Lower lobe of right lung (tissue), 2 donors: ENCODE results near the gene CA9. TPM values are rescaled to one million over a fixed set of nuclear protein-coding genes. Genes with fewer than 3 reads are reported as not detected.

Experiments
- ATAC-seq, 2 donors: fragments of 200-7000 bp; cut with Tn5 transposase; one replicate each; pipeline ENCODE4 v1.9.1; 2020 to 2022; ENCODE audit warnings: mild to moderate bottlenecking in 2 of 2, moderate library complexity in 2 of 2
- DNase-seq: peaks from one replicate; pipeline ENCODE4 v3.0.0-alpha.2; 2020
- H3K27ac ChIP-seq: fragments of 200-600 bp; one replicate; pipeline ENCODE4 v1.8.0; 2022
- H3K27me3 ChIP-seq: fragments of 200-600 bp; one replicate; pipeline ENCODE4 v1.8.0; 2022; ENCODE audit warnings: low read depth
- H3K36me3 ChIP-seq: fragments of 200-600 bp; one replicate; pipeline ENCODE4 v1.8.0; 2022; ENCODE audit warnings: mild to moderate bottlenecking
- H3K4me1 ChIP-seq: fragments of 200-600 bp; one replicate; pipeline ENCODE4 v1.8.0; 2022
- H3K4me3 ChIP-seq: fragments of 200-600 bp; one replicate; pipeline ENCODE4 v1.8.0; 2022; ENCODE audit warnings: mild to moderate bottlenecking
- H3K9me3 ChIP-seq: fragments of 200-600 bp; one replicate; pipeline ENCODE4 v1.8.0; 2022
- intact Hi-C: fragments of 100-400 bp; cut with DNase I; formaldehyde crosslinking; loops from one replicate; pipeline ENCODE4 v1.11.0; 2022
- total RNA-seq: library from RNA; stranded (reverse); fragmentation: NEBNext Ultra II Directional; extraction: Animal tissue kit (Norgen Biotek cat#: 25700); gene quantifications from one replicate; pipeline ENCODE4 v1.2.1, GENCODE V29; 2021
- TF ChIP-seq, protein P1 (sequence below): fragments of 200-600 bp; IDR thresholded peaks from one replicate; pipeline ENCODE4 v1.8.0; 2022; ENCODE audit warnings: antibody characterized with exemption, mild to moderate bottlenecking
- donor health status: DM: no; HTN: yes; CAD: no; lungs with severe emphysema.

Gene CA9
- total RNA-seq, 1 donor from 2014 or later = not detected

DNA sequence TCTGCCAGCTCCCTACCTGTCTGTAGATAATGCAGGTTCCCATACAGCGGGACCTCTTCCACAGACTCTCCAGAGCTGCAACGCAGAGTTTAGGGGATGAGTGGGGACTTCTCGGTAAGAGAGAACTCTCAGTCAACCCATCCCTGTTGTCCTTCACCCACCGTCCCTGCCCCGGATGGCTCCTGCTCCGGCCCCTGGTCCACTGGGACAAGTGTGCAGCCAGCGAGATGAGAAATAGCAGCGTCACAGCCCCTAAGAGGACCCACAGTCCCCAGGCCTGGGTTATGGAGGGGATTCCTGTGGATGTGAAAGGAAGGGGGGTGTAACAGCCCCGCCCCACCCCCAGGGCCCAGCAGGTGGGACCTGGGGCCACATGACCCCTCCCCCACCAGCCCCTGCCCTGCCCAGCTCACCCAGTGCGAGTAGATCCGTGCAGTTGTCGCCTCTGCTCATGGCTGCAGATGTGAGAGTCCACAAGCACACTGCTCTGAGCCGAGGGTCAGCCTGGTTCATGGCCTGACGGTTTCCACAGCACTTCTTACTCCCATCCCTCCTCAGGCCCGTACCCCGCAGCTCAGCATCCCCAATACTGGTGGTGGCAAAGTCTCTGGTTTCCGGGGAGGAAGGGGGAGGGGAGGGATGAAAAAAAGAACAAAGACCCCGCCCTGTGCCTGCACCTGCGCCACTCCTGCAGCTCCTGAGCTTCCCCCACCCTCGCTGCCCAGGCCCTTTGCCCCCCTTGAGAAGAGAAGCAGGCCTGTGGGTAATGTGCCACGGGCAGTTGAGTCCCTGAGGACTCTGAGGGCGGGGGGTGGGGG is 23.2 kb upstream of the CA9 start, which contains the start of gene SIT1:
SIT1 (minus strand) TSS at position 591 of the 818 bp plus-strand sequence; CDS start at position 513, 78 bp downstream.
- TF ChIP-seq, protein P1, sequence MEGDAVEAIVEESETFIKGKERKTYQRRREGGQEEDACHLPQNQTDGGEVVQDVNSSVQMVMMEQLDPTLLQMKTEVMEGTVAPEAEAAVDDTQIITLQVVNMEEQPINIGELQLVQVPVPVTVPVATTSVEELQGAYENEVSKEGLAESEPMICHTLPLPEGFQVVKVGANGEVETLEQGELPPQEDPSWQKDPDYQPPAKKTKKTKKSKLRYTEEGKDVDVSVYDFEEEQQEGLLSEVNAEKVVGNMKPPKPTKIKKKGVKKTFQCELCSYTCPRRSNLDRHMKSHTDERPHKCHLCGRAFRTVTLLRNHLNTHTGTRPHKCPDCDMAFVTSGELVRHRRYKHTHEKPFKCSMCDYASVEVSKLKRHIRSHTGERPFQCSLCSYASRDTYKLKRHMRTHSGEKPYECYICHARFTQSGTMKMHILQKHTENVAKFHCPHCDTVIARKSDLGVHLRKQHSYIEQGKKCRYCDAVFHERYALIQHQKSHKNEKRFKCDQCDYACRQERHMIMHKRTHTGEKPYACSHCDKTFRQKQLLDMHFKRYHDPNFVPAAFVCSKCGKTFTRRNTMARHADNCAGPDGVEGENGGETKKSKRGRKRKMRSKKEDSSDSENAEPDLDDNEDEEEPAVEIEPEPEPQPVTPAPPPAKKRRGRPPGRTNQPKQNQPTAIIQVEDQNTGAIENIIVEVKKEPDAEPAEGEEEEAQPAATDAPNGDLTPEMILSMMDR = no peak
- peak within 1 kb of the TSS; percentile 34 for H3K4me3 ChIP-seq
- no peaks in the 10 kb centered on the region for H3K36me3 ChIP-seq
- H3K9me3 ChIP-seq = no peaks in the 10 kb centered on the region
- intact Hi-C loops = no loop called here
- H3K27ac ChIP-seq = peak within 1 kb of the TSS; percentile 49
- ATAC-seq = no peak
- peaks cover 42% of the 10 kb centered on the region for H3K4me1 ChIP-seq
- H3K27me3 ChIP-seq = no peaks in the 10 kb centered on the region
- no peak for DNase-seq

DNA sequence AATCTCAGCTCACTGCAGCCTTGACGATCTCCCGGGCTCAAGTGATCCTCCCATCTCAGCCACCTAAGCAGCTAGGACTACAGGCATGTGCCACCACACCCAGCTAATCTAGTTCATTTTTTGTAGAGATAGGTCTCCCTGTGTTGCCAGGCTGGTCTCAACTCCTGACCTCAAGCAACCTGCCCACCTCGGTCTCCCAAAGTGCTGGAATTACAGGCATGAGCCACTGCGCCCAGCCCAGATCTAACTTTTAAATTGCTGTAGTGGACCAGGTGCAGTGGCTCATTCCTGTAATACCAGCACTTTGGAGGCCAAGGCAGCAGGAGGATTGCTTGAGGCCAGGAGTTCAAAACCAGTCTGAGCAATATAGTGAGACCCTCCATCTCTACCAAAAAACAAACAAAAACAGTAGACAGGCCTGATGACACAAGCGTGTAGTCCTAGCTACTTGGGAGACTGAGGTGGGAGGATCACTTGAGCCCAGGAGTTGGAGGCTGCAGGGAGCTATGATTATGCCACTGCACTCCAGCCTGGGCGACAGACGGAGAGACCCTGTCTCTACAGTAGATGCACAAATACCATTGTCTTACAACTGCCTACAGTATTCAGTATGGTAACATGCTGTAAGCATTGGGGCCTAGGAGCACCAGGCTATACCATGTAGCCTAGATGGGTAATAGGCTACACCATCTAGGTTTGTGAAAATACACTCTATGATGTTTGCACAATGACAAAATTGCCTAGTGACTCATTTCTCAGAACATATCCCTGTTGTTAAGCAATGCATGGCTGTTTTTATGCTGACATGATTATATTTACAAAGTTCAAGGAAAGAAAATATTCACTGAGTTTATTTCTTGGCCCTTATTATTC is 21.5 kb upstream of the CA9 start:
- Histone ChIP-seq H3K27me3 (no peaks in the 10 kb centered on the region), H3K4me1 (peaks cover 38% of the 10 kb centered on the region), H3K27ac (peak overlapping the region; percentile 77), H3K9me3 (no peaks in the 10 kb centered on the region), H3K4me3 (no peak overlapping the region), H3K36me3 (no peaks in the 10 kb centered on the region)
- peak; percentile 46 to 48 for ATAC-seq
- intact Hi-C loops = no loop called here
- TF ChIP-seq, protein P1 = no peak
- no peak for DNase-seq

DNA sequence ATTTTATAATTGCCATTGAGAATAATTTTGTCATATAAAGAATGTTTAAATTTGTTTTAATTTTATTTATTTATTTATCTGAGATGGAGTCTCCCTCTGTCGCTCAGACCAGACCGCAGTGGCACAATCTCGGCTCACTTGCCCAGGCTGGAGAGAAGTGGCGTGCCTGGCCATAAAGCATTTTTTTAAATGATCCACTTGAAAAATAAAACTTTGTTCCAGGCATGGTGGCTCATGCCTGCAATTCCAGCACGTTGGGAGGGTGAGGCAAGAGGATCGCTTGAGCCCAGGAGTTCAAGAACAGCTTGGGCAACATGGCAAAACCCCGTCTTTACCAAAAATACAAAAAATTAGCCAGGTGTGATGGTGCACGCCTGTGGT is 20.9 kb upstream of the CA9 start:
- intact Hi-C loops = no loop called here

DNA sequence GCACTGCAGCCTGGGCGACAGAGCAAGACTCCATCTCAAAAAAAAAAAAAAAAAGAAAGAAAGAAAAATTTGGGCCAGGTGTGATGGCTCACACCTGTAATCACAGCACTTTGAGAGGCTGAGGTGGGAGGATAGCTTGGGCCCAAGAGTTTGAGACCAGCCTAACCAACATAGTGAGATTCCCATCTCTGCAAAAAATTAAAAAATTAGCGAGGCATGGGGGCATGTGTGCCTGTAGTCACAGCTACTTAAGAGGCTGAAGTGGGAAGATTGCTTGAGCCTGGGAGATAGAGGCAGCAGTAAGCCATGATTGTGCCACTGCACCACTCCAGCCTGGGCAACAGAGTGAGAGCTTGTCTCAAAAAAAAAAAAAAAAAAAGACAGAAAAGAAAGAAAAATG is 20.1 kb upstream of the CA9 start:
- H3K27me3 ChIP-seq = no peaks in the 10 kb centered on the region
- H3K27ac ChIP-seq = peak overlapping the region; percentile 77
- no peaks in the 10 kb centered on the region for H3K36me3 ChIP-seq
- DNase-seq = no peak
- TF ChIP-seq, protein P1 = no peak
- H3K4me1 ChIP-seq = peaks cover 39% of the 10 kb centered on the region
- intact Hi-C loops = no loop called here
- ATAC-seq = no peak
- H3K9me3 ChIP-seq = no peaks in the 10 kb centered on the region
- no peak overlapping the region for H3K4me3 ChIP-seq

More for the DNA sequence above, 20.9 kb upstream of the CA9 start:
- ATAC-seq (no peak), DNase-seq (no peak)
- TF ChIP-seq, protein P1 = no peak
- Histone ChIP-seq H3K27ac (peak overlapping the region; percentile 77), H3K27me3 (no peaks in the 10 kb centered on the region), H3K9me3 (no peaks in the 10 kb centered on the region), H3K4me1 (peaks cover 39% of the 10 kb centered on the region), H3K4me3 (no peak overlapping the region), H3K36me3 (no peaks in the 10 kb centered on the region)

DNA sequence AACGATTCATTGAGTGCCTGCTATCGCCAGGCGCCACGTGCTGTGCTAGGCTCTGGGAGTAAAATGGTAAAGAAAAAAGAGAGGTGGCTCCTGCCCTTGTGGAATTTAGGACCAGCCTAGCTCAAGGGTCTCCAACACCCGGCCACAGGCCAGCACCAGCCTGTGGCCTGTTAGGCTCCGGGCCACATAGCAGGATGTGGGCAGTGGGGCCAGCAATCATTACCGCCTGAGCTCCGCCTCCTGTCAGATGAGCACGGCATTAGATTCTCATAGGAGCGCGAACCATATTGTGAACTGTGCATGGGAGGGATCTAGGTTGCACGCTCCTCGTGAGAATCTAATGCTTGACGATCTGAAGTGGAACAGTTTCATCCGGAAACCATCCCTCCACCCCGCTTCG is 17.4 kb upstream of the CA9 start:
- no peaks in the 10 kb centered on the region for H3K27me3 ChIP-seq
- peaks cover 49% of the 10 kb centered on the region for H3K4me1 ChIP-seq
- DNase-seq (no peak), ATAC-seq (no peak)
- H3K27ac ChIP-seq = peak overlapping the region; percentile 97
- intact Hi-C loops = no loop called here
- H3K9me3 ChIP-seq = no peaks in the 10 kb centered on the region
- TF ChIP-seq, protein P1 = no peak
- no peak overlapping the region for H3K4me3 ChIP-seq
- peaks cover 16% of the 10 kb centered on the region for H3K36me3 ChIP-seq
